ENCODE measurements around the gene MAP7D1. TPM values are rescaled to one million over a fixed set of nuclear protein-coding genes. Genes with fewer than 3 reads are reported as not detected.

Gene MAP7D1
- total RNA-seq = 100 to 1,000 TPM in 1 of 4 donors, 10 to 100 TPM in 3; 74.3 to 187 (median 86.0) TPM

DNA sequence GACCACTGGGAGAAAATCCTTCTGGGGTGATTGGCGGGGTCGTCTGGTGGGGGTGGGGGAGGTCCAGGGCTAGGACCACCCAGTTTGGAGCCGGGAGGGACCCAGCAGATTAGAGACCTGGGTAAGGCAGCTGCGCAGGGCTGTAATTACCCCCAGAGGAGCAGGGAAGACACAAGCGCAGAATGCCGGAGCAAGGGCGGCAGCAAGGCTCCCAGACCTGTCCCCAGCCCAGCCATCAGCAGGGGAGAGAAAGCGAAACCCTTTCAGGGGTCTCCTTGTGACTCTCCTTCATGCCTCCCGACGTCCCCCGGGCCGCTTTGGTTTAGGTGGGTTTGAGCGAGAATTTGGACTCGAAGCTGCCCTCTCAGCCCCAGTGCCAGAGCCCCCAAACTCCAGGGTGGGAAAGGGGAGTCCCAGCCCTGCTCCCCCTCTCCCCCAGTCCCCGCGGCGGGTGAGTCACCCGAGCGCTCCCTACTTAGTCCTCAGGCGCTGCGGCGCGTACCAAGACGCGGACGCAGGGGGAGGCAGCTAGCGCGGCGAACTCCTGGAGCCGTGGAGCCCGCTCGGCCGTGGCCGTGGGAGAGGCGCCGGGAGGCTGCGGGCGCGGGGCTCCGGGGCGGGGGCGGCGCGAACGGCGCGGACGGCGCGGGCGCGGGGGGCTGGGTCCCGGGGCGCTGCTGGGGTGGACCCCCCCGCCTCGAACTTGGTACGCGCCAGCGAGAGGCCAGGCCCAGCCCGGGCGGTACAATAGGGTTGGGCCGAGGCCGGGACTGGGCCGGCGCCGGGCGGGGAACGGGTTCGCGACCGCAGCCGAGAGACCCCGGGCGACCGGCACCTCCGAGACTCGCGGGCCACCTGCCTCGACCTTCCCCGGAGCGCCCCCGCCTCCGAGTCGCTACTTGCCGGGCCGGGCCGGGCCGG lies at the start of gene MAP7D1:
MAP7D1 (plus strand) TSS at position 753 of the 921 bp plus-strand sequence. CDS start 258 bp downstream, outside the sequence.
- Histone ChIP-seq H3K27me3 (no peaks in the 10 kb centered on the region), H3K27ac (peak within 1 kb of the TSS; percentile 98 to 100 (median 98)), H3K36me3 (no peaks in the 10 kb centered on the region), H3K4me3 (peak within 1 kb of the TSS; percentile 84 to 100 (median 88)), H3K4me1 (peaks cover 45 to 64% (median 56%) of the 10 kb centered on the region in 4 donors), H3K9me3 (no peaks in the 10 kb centered on the region)
- in situ Hi-C loops (cut with MboI; ENCODE audit: low pct_ligation_motif_present in 1 of 4, low pct_unique_long_range_greater_than_20kb in 1 of 4, low sequenced_read_pairs in 3 of 4) = no loop called here
- WGBS, 2 donors (ENCODE audit: low coverage in 1 of 2) = 0 to 1% methylated on average over 2 to 35 of the region's 88 CpGs
- intact Hi-C loops (cut with DNase I; ENCODE audit: low total_unique reads) = loop anchor here (10.0 kb wide), 1 partner anchor 229 kb away; the partner anchor contains the start of gene STK40
- TF ChIP-seq, protein P1, sequence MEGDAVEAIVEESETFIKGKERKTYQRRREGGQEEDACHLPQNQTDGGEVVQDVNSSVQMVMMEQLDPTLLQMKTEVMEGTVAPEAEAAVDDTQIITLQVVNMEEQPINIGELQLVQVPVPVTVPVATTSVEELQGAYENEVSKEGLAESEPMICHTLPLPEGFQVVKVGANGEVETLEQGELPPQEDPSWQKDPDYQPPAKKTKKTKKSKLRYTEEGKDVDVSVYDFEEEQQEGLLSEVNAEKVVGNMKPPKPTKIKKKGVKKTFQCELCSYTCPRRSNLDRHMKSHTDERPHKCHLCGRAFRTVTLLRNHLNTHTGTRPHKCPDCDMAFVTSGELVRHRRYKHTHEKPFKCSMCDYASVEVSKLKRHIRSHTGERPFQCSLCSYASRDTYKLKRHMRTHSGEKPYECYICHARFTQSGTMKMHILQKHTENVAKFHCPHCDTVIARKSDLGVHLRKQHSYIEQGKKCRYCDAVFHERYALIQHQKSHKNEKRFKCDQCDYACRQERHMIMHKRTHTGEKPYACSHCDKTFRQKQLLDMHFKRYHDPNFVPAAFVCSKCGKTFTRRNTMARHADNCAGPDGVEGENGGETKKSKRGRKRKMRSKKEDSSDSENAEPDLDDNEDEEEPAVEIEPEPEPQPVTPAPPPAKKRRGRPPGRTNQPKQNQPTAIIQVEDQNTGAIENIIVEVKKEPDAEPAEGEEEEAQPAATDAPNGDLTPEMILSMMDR (IDR thresholded peaks at IDR 0.05) = no peak
- TF ChIP-seq POLR2A (IDR thresholded peaks at IDR 0.05) = peak; percentile 89
- TF ChIP-seq EP300 (IDR thresholded peaks at IDR 0.05; ENCODE audit: low read depth) = no peak
- TF ChIP-seq POLR2AphosphoS5 (IDR thresholded peaks at IDR 0.05) = peak; percentile 76 to 93 (median 88)
- peak; percentile 89 for DNase-seq

DNA sequence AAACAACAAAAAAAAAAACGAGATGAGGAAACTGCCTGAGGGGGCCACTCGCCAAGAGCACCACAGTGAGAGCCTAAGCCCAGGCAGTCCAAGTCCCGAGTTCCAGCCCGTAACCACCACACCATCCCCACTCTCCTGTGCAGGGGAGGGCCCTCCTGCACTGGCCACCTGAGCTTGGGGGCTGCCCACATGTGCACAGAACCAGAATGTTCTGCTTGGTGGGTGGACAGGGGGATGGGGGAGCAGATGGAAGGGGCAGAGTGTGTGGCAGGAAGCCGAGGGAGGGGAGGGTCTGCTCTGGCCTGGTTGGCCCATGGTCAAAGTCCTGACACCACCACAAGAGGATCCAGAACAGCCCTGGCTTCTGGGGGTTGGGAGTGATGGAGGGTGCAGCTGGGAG lies 49.7 kb upstream of the MAP7D1 start:
- Histone ChIP-seq H3K4me1 (peaks cover 0 to 5% (median 0%) of the 10 kb centered on the region in 4 donors), H3K36me3 (no peaks in the 10 kb centered on the region), H3K27me3 (no peaks in the 10 kb centered on the region), H3K4me3 (no peak overlapping the region), H3K9me3 (no peaks in the 10 kb centered on the region), H3K27ac (no peak overlapping the region)
- 49% methylated on average over 5 of the region's 5 CpGs; no CpG with 5 or more reads in 1 of the 2 donors for WGBS, 2 donors (ENCODE audit: low coverage in 1 of 2)
- in situ Hi-C loops (cut with MboI; ENCODE audit: low pct_ligation_motif_present in 1 of 4, low pct_unique_long_range_greater_than_20kb in 1 of 4, low sequenced_read_pairs in 3 of 4) = loop anchor here in 3 of 4 donors (10.0 to 25.0 kb wide), 5 partner anchors 79 to 306 kb away; no protein-coding TSS in a partner anchor
- intact Hi-C loops (cut with DNase I; ENCODE audit: low total_unique reads) = no loop called here
- TF ChIP-seq POLR2A (IDR thresholded peaks at IDR 0.05) (no peak), POLR2AphosphoS5 (IDR thresholded peaks at IDR 0.05) (no peak)
- TF ChIP-seq, protein P1 (IDR thresholded peaks at IDR 0.05) = no peak
- DNase-seq = no peak

DNA sequence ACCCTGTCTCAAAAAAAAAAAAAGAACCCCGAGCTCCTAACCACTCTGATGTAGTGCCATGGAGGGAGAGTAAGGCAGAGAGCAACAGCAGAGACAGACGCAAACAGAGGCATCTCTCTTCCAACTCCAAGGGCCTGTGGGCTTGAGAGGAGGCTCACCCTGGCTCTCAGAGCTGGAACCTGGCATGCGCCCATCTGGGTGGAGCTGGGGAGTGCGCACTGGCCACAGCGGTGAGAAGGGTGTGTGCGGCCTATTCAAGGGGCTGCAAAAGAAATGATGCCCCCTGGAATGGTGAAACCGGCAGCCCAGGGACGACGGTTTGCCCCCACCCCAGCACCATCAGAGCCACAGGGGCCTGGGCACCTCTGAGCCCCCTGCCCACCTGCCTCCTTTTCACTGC lies 48.6 kb upstream of the MAP7D1 start:
- DNase-seq = no peak
- Histone ChIP-seq H3K27ac (no peak overlapping the region), H3K9me3 (no peaks in the 10 kb centered on the region), H3K4me1 (peaks cover 0 to 5% (median 0%) of the 10 kb centered on the region in 4 donors), H3K36me3 (no peaks in the 10 kb centered on the region), H3K4me3 (no peak overlapping the region), H3K27me3 (no peaks in the 10 kb centered on the region)
- in situ Hi-C loops (cut with MboI; ENCODE audit: low pct_ligation_motif_present in 1 of 4, low pct_unique_long_range_greater_than_20kb in 1 of 4, low sequenced_read_pairs in 3 of 4) = loop anchor here in 3 of 4 donors (10.0 to 25.0 kb wide), 5 partner anchors 77 to 305 kb away; no protein-coding TSS in a partner anchor
- no peak for TF ChIP-seq EP300 (IDR thresholded peaks at IDR 0.05; ENCODE audit: low read depth)
- no peak for TF ChIP-seq POLR2A (IDR thresholded peaks at IDR 0.05)
- TF ChIP-seq, protein P1 (IDR thresholded peaks at IDR 0.05) = no peak
- TF ChIP-seq POLR2AphosphoS5 (IDR thresholded peaks at IDR 0.05) = no peak
- 80 to 87% methylated on average over 2 to 9 of the region's 9 CpGs for WGBS, 2 donors (ENCODE audit: low coverage in 1 of 2)
- intact Hi-C loops (cut with DNase I; ENCODE audit: low total_unique reads) = no loop called here

DNA sequence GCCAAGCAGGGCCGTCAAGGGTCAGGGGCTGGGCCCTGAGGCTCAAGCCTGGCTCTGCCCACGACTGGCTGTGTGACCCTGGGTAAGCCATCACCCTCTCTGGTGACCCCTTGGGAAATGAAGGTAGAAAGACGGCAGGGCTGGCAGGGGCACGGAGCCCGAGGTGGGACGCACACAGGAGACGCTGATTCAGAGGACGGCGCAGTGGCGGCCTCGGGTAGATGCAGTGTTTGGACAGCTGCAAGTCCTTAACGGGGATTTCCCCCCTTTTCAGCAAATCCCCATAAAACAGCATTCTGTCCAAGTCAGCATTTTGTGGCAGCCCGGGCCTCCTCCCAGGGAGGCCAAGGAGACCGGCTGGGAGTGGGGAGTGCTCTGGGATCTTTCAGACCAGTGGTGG lies 47.6 kb upstream of the MAP7D1 start:
- intact Hi-C loops (cut with DNase I; ENCODE audit: low total_unique reads) (no loop called here), in situ Hi-C loops (cut with MboI; ENCODE audit: low pct_ligation_motif_present in 1 of 4, low pct_unique_long_range_greater_than_20kb in 1 of 4, low sequenced_read_pairs in 3 of 4) (loop anchor here in 3 of 4 donors (10.0 to 25.0 kb wide), 5 partner anchors 76 to 304 kb away; no protein-coding TSS in a partner anchor)
- H3K27ac ChIP-seq = no peak overlapping the region
- TF ChIP-seq EP300 (IDR thresholded peaks at IDR 0.05; ENCODE audit: low read depth) = no peak
- TF ChIP-seq, protein P1 (IDR thresholded peaks at IDR 0.05) = no peak
- TF ChIP-seq POLR2A (IDR thresholded peaks at IDR 0.05) = no peak
- TF ChIP-seq POLR2AphosphoS5 (IDR thresholded peaks at IDR 0.05) = no peak
- H3K27me3 ChIP-seq = no peaks in the 10 kb centered on the region
- peaks cover 0 to 5% (median 0%) of the 10 kb centered on the region in 4 donors for H3K4me1 ChIP-seq
- 78% methylated on average over 14 of the region's 14 CpGs; no CpG with 5 or more reads in 1 of the 2 donors for WGBS, 2 donors (ENCODE audit: low coverage in 1 of 2)
- DNase-seq = no peak
- no peaks in the 10 kb centered on the region for H3K36me3 ChIP-seq
- no peaks in the 10 kb centered on the region for H3K9me3 ChIP-seq
- H3K4me3 ChIP-seq = no peak overlapping the region

All from transverse colon (tissue), 4 donors.